GM21367 (cell line): ENCODE data around the gene KIAA1755.

Experiments
- ATAC-seq: cut with Tn5 transposase; IDR thresholded peaks from one replicate; pipeline ENCODE4 v1.9.1; 2021; ENCODE audit not compliant: unreplicated experiment

Gene KIAA1755

DNA sequence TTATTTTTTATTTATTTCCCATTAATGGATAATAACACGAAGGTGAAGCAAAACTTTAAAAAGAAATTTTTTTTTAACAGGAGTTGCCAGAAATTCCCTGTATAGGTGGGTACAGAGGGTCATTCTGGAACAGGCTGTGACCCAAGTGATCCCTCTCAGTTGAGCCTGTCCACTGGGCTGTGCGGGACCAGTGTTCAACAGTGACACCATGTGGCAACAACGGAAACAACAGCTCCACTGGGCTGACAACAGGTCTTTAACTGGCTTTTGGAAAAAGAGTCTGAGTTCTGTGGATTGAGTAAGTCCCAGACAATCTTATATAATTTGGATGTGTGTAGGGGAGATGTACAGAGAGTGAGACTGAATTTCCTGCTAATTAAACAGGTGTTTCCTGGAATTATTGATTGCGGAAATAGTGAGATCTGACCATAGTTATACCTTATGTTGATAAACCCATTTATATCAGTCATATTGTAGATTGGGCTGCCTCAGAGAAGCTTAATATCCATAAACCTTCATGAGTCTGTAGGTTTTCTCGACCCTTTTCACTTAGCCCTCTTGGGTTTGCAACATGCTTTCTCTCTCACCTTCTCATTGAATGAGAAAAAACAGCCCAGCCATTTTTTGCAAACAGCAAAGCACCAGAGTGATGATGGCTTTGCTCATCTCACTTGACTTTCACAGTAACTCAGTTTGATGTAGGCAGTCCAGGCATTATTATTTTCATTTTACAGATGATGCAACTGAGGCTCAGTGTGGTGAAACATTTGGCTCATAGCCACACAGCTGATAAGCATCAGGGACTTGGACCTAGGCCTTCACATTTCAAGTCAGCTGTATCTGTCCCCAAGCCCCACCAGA lies 17.5 kb downstream of the KIAA1755 start:
- ATAC-seq: no peak

DNA sequence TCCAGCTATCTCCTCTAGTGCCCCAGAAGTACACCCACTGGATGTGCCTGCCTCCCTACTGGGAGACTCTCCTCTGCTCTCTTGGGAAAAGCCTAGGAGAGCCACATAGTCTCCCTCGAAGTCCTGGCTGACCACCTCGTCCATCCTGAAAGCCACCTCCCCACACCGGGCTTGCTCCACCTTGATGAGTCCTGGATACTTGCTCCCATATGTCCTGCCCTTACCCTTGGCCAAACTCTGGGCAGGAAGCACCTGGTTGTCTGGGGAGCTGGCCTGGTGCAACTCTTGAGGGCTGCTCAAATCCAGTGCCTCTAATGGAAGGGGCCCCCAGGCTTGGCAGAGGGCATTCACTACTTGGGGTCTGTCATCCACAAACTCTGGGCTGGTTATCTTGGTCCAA lies 19.3 kb downstream of the KIAA1755 start:
- ATAC-seq: no peak

DNA sequence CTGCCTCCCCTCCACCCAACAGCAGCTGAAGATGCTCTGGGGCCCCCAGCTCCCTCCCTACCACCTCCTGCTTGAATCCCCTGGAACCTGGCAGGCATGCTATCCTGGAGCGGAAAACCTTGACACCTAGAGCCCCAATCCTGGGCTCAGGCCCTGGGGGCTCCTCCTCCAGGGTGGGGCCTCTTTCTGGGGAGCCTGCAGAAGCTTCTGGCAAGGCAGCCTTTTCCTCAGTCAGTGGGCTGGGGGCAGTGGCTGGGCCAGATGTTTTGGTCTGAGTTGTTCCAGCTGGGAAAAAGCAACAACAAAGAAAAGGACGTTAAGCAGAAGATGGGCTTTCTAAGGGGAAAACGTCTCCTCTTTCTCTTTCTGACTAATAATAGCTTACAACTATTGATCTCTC lies 21.1 kb downstream of the KIAA1755 start:
- no peak for ATAC-seq

DNA sequence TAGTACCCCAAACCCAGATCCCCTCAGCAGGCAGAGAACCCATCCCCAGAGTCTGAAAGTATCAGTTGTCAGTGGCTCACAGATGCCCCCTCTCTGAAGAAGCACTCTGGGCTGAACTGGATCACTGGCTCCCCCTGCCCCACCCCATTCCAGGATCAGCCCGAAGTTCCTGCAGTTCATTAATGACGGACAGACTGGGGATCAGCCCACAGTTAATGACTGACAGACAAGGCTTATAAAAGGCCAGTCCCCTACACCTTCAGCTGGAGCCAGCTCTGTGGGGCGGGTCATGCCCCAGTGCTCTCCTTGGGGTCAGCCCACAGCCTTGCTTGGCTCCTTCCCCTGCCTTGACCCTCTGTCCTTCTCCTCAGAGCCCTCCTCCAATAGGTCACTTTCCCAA lies 21.7 kb downstream of the KIAA1755 start:
- ATAC-seq: no peak

DNA sequence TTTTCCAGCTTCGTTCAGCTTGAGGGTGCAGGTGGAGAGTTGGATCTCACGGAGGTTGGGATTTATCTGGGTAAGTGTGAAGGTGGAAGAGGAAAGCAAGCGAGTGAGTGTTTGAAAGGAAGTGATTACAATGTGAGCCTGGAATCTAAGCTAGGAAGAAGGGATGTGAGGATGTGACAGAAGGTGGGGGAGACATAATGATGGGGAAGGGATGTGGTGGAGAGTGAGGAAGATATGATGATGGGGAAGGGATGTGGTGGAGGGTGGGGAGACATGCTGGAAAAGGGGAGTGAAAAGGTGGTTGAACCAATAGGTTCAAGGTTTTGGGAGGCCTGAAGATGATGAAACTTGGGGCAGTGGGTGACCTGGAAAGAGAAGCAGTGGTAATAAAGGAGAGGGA lies 23.2 kb downstream of the KIAA1755 start:
- ATAC-seq: no peak

DNA sequence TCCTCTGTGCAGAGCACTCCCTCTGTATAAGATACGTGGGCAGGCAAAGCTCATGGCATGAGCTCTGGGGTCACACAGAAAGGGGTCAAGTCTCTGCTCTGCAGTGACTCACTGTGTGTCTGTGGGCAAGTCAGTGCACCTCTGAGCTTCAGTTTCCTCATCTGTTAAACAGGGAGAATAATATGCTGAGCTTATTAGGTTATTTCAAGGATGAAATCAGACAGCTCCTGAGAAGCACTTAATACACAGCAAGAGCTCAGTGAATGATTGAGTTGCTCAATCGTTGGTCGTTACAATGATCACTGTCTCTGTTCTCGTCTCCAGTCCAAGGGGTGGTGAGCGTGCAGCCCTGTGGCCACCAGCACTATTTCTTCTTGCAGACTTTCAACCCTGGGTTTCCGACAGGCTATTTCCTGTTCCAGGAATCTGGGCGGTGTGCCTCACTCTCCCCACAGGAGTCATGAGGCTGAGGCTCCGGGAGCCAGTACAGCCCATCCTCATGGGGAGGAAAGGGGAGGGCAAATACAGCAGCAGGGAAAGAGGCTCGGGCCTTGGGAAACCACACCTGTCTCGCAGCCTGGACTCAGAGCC lies 28.9 kb downstream of the KIAA1755 start:
- ATAC-seq: no peak

DNA sequence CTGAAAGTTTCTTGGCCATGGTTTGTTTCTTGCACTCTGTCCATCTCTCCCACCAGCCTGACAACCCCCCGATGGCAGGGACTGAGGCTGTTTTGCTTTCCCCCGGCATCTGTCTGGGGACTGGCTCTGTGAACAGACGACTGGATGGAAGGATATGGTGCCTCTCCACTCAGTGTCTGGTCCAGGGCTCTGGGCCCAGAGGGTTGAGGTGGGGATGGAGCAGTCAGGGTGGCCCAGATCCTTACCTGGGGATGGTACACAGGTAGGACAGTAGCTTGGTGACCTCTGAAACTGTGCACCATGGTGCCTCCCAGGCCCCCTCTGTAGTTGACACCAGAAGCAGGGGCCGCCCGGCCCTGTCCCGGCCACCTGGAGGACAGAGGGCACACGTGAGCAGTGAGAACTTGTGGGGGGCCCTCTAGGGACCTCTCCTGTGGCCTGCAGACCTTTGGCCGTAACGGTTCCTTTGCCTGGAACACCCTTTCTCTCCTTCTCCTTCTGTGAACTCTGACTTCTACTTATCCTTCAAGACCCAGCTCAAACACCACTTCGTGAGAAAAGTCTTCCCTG lies 29.5 kb downstream of the KIAA1755 start:
- no peak for ATAC-seq

DNA sequence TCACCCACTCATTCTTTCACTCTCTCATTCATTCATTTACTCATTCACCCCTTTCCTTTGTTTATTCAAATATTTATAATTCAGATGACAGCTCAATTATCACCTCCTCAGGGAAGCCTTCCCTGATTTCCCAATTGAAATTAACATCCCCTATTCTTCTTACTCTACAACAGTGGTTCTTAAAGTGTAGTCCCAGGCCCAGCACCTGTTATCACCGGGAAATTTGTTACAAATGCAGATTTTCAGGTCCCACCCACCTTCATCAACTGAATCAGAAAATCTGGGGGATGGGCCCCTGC lies 30.3 kb downstream of the KIAA1755 start:
- no peak for ATAC-seq

DNA sequence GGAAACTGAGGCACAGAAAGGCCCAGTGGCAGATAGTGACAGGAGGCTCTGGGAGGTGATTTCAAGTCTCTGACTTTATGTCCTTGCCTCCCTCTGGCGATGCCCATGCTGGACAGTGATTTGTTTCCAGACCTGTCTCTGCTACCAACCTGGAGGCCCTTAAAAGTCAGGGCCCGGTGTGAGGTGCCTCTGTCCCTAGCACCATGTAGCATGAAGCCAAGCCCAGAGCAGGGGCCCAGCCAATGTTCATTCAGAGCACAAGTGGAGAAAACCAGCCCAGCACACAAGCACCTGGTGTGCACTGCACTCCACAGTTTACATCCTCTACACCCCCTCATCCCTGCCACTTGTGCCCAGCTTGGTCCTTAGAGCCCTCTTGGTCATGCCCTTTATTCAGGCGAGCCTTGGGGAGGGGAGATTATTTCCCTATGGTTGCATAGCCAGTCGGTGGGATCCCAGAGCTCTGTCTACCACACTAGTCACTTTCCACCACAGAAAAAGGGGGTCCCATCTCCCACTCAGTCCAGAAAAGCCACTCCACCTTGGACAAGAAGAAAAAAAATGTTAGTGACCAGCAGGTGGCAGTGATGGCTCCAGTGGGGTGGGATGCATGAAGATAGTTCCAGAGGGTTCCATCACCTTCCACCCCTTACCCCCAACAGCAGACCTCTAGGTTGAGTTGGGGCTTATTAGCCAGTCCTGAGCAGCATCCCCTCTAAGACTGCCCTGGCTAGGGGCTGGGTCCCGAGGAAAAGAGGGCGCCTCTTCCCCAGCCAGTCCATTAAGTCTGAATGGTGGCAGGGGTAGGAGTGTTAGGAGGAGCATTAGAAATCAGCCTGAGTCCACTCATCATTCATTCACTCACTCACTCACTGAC lies 30.9 kb downstream of the KIAA1755 start:
- no peak for ATAC-seq

DNA sequence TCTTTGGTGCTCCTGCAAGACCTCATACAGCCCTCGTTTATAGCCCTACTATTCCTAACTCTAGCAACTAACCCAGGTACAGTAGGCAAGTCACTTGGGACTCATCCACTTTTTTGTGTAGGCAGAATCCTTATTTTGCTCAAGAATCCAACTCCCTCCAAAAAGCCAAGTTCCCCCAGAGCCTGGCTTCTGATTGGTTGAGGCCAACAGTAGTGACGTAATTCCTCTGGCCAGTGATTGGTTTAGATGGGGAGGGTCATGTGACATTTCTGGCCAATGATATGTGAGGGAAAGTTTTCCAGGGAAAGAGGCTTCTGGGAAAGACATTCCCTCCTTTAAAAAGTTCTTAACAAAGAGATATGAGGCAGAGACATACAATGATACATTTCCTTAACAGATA lies 32.1 kb downstream of the KIAA1755 start:
- no peak for ATAC-seq

DNA sequence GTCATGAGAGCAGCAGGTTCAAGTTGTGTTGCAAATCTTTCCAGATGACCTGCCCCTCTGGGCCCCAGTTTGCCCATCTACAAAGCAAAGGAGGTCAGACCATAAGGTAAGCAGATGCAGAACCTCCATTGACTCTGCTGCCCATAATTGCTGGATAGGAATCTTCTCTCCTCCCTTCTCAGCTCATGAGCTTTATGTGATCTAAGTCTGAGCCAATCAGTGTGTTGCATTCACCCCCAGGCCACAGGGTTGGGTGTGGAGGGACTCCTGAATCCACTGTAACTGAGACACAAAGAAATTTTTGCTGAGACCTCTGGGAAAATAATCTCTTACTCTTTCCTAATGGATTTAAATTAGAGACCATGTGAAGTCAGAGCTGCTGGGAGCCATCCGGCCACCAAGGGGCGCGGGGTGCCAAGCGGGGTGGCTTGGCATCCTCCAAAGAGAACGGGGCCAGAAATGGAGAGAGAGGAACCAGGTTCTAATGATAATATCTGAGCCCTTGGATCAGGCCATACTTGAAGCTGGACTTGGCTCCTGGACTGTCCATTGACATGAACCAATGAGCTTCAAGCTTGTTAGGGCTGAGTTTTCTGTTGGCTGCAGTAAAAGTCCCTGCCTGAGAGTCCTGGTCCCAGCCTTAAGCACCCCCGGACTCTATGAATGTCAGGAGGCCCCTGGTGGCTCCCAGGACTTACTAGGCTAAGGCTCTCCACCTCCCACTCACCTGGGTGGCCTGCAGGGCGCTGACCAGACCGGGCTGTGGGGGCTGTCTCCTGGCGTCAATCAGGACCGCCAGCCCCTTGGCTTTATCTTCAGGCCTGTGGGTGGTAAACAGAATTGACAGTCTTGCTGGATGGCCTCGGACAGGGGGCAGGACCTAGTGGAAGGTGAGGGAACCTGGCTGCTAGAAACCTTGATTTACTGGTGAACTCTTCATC lies 32.8 kb downstream of the KIAA1755 start:
- ATAC-seq: no peak

DNA sequence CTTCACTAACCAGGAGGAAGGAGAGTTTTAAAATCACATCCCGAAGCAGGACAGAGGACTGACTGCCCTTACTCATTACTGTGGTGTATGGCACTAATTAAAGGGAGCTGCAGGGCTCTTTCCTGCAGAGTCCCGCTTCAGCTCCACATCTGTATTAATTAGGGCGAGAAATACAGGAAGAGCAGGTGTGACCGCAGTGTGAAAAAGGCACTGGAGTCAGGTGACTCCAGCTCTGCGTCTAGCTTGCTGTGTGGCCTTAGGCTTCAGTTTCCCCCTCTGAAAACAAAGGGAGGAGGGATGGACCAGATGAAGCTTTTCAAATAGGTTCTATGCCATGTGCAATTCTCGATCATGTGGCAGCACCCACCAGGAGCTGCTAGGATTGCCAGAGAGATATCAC lies 34.0 kb downstream of the KIAA1755 start:
- ATAC-seq: no peak

DNA sequence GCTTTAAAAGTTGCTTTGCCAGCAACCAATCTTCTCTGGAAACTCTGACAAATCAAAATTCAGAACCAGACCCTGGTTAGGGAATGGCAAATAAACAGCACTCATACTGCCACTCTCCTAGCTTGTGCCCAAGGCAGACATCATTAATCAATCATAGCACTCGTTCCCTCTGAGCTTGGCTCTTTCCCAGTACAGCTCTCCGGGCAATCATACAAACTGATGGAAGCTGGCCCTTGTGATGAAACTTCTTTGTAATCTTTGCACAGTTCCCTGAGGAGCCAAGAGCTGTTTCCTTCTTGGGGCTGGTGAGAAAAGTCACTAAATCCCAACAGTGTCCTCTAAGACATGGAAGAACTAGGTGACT lies 34.7 kb downstream of the KIAA1755 start:
- ATAC-seq: no peak

DNA sequence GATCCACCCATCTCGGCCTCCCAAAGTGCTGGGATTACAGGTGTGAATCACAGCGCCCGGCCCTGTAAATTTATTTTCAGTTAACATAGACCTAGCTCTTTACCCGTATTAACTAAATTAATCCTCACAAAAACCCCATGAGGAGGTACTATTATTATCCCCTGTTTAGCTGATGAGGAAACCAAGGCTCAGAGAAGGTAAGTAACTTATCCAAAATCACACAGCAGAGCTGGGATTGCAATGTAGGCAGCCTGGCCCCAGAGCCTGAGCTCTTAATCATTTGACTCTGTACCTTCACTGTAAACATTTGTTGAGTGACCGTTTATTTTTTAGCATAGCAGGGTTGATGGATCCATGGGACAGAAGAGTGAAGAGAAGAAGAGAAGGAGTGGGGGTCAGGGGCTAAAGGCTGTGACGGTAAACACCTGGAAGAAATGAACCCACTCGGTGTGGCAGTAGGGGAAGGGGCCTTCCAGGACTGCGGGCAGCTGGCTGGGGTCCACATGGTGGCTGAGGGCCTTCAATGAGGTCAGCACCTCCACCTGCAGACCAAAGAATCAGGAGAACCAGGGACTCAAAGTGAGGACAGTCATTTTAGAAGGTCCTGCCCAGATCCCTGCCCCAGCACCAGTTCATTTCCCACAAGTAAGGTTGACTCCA lies 35.2 kb downstream of the KIAA1755 start:
- ATAC-seq: no peak

DNA sequence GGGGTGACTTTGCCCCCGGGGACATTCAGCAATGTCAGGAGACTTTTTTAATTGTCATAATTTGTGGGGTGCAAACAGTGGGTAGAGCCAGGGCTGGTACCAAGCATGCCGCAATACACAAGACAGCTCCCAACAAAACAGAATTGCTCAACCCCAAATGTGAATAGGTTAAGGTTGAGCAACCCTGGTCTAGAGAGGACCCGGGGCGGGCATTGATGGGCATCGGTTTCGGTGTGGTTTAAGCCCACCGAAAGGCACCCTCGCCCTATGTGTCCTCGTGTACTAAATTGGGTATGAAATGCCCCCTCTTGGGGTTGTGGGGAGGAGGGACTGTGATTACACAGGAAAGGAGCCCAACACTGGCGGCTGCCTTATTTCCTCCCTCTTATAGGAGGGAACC lies 36.0 kb downstream of the KIAA1755 start:
- ATAC-seq: no peak

DNA sequence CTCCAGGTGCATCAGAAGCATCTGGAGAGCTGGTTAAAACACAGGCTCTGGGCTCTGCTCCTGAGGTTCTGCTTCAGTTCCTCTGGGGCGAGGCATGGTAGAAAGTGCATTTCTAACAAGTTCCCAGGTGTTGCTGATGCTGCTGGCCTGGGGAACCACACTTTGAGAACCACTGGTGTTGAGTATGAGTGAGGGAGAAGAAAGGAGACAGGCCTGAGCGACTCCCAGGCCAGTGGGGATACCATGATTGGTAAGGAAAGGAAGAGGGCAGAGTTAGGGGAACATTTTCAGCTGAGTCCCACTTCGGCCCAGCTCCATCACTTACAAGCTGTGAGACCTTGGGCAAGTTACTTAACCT lies 36.8 kb downstream of the KIAA1755 start:
- no peak for ATAC-seq

DNA sequence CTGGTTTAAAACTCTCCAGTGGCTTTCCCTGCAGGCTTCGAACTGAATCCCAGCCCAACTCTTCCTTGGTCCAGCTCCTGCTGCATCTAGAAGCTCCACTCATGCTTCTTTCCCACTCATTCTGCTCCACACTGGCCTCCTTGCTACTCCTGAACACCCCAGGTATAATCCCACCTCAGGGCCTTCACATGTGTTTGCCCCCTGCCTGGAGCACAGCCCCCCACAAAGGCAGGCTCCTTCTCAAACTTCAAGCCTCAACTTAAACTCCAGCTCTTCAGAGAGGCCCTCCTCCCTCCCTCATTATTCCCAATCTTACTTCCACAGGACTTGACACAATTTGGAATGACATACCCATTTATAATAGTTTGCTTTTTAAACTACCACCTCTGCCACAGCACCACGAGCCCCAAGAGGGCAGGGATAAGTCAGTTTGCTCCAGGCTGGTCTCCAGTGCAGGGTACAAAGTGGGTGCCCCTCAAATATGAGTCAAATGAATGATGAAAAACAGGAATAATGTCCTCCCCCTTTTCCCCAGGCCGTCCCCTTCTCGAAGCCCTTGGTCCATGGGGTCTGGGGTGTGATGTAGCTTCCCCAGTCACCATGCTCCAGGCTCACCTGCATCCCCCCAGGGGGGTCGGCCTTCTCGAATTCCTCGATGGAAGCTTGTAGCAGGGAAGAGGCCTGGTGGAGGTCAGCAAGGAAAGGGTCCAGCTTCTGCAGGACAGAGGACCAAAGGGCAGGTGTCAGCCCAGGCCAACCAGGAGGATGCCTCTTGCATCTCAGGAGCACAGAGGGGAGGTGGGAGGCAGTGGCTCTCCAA lies 37.4 kb downstream of the KIAA1755 start:
- no peak for ATAC-seq

DNA sequence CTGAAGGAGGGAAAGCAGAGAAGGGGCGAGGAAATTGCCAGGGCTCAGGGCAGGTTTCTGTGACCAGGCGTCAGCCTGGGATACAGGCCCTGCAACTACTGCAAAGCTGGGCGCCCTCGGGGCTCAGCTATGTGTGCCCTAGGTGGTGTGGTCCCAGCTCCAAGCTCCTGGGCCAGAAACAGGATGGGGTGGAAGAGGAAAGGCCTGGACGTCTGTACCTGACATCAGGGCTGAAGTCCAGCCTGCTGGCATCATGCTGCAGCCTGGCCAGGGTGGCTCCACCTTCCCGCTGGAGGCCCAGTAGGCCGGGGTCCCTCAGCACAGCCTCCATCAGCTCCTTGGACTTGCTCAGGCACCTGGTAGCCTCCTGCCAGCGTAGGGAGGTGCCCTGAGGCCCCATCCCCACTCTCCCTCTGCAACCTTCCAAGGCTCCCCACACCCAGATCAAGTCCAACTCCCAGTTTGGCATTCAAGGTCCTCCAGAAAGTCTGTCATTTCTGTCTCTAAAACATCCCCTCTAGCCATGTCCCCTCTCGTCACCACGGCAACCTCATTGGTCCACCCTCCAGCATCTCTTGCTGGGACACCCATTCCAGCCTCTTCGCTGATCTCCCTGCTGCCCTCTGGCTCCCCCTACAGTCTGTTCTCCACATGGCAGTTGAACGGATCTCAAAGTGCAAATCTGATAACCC lies 38.2 kb downstream of the KIAA1755 start:
- ATAC-seq: no peak

DNA sequence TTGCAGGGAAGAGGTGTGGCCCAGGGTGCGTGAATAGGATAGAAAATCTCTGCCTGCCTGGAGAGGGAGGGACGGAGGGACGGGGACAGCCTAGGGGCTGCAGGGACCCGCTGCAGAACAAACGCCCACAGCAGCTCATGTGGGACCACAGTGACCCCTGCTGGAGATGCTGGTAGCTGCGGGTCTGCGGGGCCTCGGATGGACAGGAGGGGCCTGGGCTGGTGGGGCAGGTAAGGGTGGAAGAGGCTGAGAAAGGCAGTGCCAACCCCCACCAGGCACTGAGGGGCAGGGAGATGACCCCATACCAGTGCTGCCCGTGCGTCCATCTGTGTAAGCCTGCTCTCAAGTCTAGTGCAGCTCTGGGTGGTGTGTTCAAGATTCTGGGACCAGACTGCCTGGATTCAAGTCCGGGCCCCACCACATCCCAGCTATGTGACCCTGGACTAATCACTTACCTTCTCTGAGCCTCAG lies 39.4 kb downstream of the KIAA1755 start:
- no peak for ATAC-seq
